HG03520 (cell line): ENCODE results near the gene MS4A4E.
"Not testable (repeated sequence)": the region's sequence is repeated elsewhere in the genome, so short reads cannot be mapped to it uniquely, and the experiment has no call there.

Source experiments
- ATAC-seq: cut with Tn5 transposase; IDR thresholded peaks from one replicate; pipeline ENCODE4 v1.9.1; 2021; ENCODE audit warnings: mild to moderate bottlenecking, moderate library complexity; ENCODE audit not compliant: unreplicated experiment

MS4A4E gene

GRCh38 chr11:60242740-60243239 is at the start of gene MS4A4E:
MS4A4E (minus strand) TSS chr11:60243137; CDS start chr11:60230055, 13,082 bp downstream.
- no peak for ATAC-seq

- ATAC-seq: no peak
Measured at GRCh38 chr11:60292145-60292544, 49.2 kb upstream of the MS4A4E start.

GRCh38 chr11:60288531-60288930 is 45.6 kb upstream of the MS4A4E start:
- ATAC-seq: no peak

DNA sequence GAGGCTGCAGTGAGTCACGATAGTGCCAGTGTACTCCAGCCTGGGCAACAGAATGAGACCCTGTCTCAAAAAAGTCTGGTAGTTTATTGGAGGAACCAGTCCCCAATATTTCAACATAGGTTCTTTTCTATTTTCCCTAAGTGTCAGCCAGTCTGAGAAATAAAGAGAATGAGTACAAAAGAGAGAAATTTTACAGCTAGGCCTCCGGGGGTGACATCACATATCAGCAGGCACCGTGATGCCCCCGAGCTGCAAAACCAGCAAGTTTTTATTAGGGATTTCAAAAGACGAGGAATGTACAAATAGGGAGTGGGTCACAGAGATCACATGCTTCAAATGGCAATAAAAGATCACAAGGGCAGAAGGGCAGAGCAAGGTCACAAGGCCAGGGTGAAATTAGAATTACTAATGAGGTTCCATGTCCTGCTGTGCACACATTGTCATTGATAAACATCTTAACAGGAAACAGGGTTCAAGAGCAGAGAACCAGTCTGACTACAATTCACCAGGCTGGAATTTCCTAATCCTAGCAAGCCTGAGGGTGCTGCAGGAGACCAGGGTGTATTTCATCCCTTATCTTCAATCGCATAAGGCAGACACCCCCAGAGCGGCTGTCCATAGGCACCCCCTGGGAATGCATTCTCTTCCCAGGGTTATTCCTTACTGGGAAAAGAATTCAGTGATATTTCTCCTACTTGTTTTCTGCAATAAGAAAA is 42.6 kb upstream of the MS4A4E start:
- ATAC-seq: not testable (repeated sequence)

- no peak for ATAC-seq
Measured at GRCh38 chr11:60282286-60282685, 39.3 kb upstream of the MS4A4E start.

DNA sequence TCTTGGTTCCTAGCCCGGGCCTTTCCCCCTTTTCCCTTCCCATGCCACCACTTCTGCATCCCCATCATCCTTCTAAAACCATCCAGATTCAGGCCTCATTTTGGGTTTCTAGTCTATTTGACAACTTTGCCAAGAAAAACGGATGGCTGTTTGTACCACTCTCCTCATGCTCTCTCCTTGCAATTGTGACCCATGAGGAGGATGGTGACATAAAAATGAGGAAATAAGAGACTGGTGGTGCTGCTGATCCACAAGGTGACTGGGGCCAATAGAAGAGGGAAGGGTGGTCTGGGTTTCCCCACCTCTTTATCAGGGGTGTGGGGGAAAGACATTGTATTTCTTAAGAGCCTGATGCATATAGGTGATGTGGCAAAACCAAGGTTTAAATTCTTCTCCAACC is 38.5 kb upstream of the MS4A4E start:
- no peak for ATAC-seq

GRCh38 chr11:60280412-60280811 is 37.5 kb upstream of the MS4A4E start, which contains the start of gene MS4A4A:
MS4A4A (plus strand) TSS chr11:60280666; CDS start chr11:60280676, 10 bp downstream.
- no peak for ATAC-seq

DNA sequence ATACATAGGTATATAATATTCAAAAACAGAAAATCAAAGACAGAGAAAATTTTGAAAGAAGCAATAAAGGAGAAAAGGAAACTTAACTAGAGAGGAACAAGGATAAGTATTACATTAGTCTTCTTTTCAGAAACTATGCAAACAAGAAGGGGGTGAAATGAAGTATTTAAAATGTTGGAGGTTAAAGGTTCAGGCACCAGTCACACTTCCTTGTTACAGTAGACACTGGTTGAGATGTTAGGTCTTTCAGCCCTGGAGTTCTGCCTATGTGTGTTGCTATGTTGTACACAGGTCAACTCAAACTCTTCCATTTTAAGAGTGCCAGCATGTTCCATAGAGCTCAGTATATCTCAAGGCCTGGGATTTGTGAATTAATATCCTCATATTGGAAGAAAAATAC is 31.5 kb upstream of the MS4A4E start:
- no peak for ATAC-seq

DNA sequence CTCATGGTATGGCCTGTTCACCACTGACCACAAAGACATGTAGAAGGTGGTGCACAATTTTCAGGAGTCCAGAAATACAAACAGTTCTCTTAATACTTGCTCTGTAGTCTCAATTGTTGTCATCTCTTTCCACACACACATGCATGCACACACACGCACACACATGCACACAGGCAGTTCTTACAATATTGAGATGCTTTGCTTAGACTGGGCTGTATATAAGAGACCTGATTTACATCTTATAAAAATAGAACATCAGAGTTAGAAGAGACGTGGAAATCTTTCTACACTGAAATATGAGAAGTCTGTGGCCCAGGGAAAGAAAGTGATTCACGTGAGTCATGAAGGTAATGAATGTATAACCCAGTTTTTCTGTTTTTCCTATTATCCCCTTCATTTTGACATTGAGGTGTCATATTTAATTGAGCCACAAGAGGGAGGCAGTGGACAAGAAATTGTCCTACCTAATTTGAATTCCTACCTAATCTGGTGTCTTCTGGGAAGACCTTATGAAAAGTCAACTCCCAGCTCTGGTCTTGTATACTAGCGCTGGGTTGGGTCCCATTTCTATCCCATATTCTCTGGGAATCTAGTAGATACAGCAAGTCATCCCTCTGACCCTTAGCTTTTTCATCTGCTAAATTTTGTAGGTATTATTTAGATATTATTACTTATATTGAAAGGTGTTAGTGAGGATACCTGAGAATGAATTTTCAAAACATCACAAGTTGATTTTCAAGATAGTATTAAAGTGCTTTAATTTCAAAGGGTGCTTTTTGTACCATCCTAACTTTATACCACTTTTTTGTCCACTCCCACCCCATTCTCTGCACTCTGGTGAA is 22.7 kb upstream of the MS4A4E start:
- no peak for ATAC-seq

GRCh38 chr11:60264644-60265043 is 21.7 kb upstream of the MS4A4E start:
- no peak for ATAC-seq

DNA sequence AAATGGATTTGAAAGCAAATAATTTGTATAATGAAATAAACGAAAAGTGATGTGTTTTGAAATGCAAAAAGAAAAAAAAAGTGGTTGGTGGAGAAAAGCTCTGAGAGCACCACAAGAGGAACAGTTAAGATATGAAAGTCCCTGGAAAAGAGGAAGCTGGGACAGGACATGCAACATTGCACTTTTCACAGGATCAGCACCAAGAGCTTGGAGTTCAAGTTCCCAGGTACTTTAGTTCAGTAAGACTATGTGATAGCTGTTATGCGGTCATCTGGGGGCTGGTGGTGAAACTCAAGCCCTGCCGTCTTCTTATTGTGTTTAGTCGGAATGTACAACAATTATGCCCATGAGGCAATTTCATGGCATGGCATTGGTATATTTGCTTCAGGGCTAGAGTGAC is 20.5 kb upstream of the MS4A4E start:
- ATAC-seq: no peak

- no peak for ATAC-seq
Measured at GRCh38 chr11:60261014-60261413, 18.1 kb upstream of the MS4A4E start.

- no peak for ATAC-seq
Measured at GRCh38 chr11:60257956-60258722, 15.2 kb upstream of the MS4A4E start.

DNA sequence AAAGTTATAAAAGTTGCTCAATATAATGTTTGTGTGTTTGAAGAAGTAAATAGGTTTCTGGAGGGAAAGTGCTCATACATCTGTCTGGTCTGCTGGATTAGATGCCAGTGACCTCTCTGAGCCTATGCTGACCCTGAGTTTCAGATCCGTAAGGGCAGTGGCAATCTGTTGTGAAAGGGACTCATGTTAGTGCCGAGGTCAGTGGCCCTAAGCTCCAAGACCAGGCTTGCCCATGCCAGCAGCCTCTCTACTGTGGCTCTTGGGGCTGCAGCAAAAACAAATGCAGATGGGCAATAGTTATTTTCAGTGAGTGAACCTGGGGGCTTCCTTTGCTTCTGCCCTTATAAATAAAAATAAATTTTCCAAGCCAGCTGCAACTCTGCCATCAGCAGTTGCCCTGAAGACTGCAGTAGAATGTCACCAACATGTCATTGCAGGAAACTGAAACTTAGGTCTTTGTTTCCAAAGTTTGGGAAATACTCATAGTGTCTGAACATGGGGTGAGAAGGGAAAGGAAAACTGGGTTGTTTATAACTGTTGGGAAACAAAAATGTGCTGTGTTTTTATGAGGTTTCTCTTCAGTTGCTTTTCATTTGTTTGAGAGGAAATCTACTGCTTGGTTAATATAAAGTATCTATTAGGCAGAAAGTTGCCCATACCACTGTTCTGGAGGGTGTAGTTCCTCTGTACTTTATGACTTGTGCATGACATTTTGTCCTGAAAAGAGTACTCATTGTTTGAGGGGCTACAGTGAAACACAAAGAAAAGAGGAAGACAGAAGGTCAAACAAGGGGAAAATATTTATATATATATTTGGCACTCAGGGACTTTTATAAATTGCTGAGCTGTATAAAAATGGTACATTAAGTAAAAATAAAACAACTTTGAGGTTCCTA is 9.5 kb upstream of the MS4A4E start:
- ATAC-seq: no peak

DNA sequence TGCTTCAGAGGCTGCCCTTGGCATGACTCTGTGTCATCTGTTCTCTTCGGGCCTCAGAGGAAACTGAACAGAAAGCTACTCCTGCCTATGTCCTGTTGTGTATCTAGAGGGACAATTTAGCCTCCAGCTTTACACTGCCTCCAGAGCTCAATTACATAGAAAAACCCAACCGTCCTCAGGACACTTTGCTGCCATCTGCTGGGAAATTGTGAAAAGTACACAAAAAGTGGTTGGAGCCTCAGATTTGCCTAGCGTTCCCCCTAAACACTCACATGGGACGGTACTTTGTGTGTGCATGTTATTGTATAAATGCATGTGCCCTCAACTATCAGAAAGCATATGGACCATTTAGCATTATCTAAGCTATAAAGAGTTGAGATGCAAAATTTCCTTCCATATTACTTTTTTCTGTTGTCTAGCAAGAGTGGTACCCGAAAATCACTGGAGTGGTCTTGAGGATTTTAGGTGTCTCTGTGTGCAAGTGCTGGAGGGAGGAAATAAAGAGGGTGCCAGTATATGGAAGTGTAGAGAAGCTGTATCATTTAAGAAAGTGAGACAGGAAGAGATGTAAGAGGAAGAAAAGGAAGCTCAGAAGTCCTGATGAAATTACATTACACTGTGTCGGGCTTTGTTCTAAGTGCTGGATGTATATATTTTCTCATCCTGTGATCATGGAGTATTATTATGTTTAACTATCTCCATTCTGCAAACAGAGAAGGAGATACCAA is 8.7 kb upstream of the MS4A4E start:
- ATAC-seq: no peak

GRCh38 chr11:60241786-60242185 is 1.2 kb downstream of the MS4A4E start:
- ATAC-seq: no peak

- ATAC-seq: no peak
Measured at GRCh38 chr11:60240662-60241061, 2.3 kb downstream of the MS4A4E start.

DNA sequence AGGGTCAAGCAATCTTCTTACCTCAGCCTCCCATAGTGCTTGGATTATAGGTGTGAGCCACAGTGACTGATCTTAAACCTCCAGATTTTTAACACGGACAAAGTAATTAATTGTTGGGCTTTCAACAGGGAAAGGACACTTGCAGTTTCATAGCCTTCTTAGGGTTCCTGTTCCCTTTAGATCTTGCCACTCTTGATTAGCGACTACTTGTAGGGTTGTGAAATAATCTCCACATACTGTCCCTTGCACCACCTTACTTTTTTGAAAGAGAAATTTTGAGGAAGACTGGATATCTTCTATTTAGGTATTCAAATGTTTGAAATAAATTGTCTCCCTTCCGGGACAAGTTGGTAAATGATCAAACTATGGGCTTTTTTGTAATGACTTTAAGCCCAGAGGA is 7.6 kb downstream of the MS4A4E start:
- ATAC-seq: no peak

GRCh38 chr11:60230681-60231080 is 12.3 kb downstream of the MS4A4E start:
- no peak for ATAC-seq

DNA sequence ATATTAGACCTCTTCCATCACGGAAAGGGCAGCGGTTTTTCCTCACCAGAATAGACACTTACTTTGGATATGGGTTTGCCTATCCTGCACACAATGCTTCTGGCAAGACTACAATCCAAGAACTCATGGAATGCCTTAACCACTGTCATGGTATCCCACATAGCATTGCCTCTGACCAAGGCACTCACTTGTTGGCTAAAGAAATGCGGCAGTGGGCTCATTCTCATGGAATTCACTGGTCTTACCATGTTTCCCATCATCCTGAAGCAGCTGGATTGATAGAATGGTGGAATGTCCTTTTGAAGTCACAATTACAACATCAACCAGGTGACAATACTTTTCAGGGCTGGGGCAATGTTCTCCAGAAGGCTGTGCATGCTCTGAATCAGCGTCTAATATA is 20.8 kb downstream of the MS4A4E start:
- no peak for ATAC-seq
